Prostate gland (tissue), 2 donors: ENCODE data around the gene MECR. TPM values are rescaled to one million over a fixed set of nuclear protein-coding genes. Genes with fewer than 3 reads are reported as not detected.

Experiments
- DNase-seq: peaks from one replicate; pipeline ENCODE4 v3.0.0-alpha.2; 2019; ENCODE audit warnings: low spot score
- H3K27ac ChIP-seq, 2 donors: fragments of 200-600 bp; sonication (generic); 2 replicates each; pipeline ENCODE4 v1.5.1; 2017 to 2019
- H3K27me3 ChIP-seq: fragments of 200-600 bp; sonication (generic); replicated peaks from 2 replicates; pipeline ENCODE4 v1.5.1; 2019; ENCODE audit not compliant: insufficient read depth
- H3K36me3 ChIP-seq, 2 donors: fragments of 200-600 bp; sonication (generic); 1 replicate in 1 of 2; 2 replicates in 1 of 2; pipeline versions ENCODE4 v1.5.1 to v1.8.1; 2017 to 2019
- H3K4me1 ChIP-seq: fragments of 200-600 bp; sonication (generic); replicated peaks from 2 replicates; pipeline ENCODE4 v1.5.1; 2019
- H3K4me3 ChIP-seq, 2 donors: fragments of 200-600 bp; sonication (generic); 2 replicates each; pipeline ENCODE4 v1.5.1; 2017 to 2019
- H3K9me3 ChIP-seq: fragments of 200-600 bp; sonication (generic); 2 replicates; pipeline ENCODE4 v1.5.1; 2017
- POLR2A ChIP-seq: fragments of 450-650 bp; IDR thresholded peaks from one replicate; pipeline ENCODE4 v1.6.1; 2016; ENCODE audit warnings: antibody characterized with exemption, mild to moderate bottlenecking
- POLR2AphosphoS5 ChIP-seq: sonication (generic); formaldehyde crosslinking; IDR thresholded peaks from one replicate; pipeline ENCODE4 v1.6.1; 2017; ENCODE audit warnings: antibody characterized with exemption
- WGBS: methylation state at CpG from one replicate; pipeline ENCODE4 v1.1.5; 2018; 5-methylcytosine and 5-hydroxymethylcytosine counted together
- intact Hi-C: fragments of 100-400 bp; cut with DNase I; formaldehyde crosslinking; loops from one replicate; pipeline ENCODE4 v1.14.2; 2022
- total RNA-seq, 2 donors: library from RNA; depleted of rRNA; stranded (reverse); fragments of >200 nt; gene quantifications; one replicate each; pipeline ENCODE4 v1.1.0, GENCODE V29; 2016
- TF ChIP-seq, protein P1 (sequence below), 4 experiments: fragments of 200-600 bp in 2 of 4; fragments of 450-650 bp in 2 of 4; sonication (generic) in 2 of 4; IDR thresholded peaks; 1 replicate in 3 of 4; 2 replicates in 1 of 4; pipeline ENCODE4 v1.5.1; 2016 to 2019; ENCODE audit warnings: antibody characterized with exemption in 4 of 4, mild to moderate bottlenecking in 2 of 4, moderate library complexity in 2 of 4

MECR gene
- total RNA-seq, 2 donors from 2014 or later = 17.7 to 49.3 TPM

DNA sequence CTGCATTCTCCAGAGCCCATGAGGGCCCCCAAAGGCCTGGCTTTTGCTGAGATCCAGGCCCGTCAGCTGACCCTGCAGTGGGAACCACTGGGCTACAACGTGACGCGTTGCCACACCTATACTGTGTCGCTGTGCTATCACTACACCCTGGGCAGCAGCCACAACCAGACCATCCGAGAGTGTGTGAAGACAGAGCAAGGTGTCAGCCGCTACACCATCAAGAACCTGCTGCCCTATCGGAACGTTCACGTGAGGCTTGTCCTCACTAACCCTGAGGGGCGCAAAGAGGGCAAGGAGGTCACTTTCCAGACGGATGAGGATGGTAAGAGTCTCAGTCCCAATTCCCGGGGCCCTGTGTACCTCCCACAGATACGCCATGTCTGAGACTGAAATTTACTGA, 44.7 kb upstream of the MECR start:
- Histone ChIP-seq H3K27ac (no peak overlapping the region), H3K4me3 (no peak overlapping the region), H3K9me3 (no peaks in the 10 kb centered on the region), H3K36me3 (peaks cover 0 to 4% of the 10 kb centered on the region in 2 donors), H3K4me1 (peaks cover 5% of the 10 kb centered on the region), H3K27me3 (no peaks in the 10 kb centered on the region)
- intact Hi-C loops = no loop called here
- no peak for DNase-seq
- WGBS = 97% methylated on average over 14 of the region's 14 CpGs
- TF ChIP-seq, protein P1, sequence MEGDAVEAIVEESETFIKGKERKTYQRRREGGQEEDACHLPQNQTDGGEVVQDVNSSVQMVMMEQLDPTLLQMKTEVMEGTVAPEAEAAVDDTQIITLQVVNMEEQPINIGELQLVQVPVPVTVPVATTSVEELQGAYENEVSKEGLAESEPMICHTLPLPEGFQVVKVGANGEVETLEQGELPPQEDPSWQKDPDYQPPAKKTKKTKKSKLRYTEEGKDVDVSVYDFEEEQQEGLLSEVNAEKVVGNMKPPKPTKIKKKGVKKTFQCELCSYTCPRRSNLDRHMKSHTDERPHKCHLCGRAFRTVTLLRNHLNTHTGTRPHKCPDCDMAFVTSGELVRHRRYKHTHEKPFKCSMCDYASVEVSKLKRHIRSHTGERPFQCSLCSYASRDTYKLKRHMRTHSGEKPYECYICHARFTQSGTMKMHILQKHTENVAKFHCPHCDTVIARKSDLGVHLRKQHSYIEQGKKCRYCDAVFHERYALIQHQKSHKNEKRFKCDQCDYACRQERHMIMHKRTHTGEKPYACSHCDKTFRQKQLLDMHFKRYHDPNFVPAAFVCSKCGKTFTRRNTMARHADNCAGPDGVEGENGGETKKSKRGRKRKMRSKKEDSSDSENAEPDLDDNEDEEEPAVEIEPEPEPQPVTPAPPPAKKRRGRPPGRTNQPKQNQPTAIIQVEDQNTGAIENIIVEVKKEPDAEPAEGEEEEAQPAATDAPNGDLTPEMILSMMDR (IDR thresholded peaks at IDR 0.05) = no peak
- TF ChIP-seq POLR2AphosphoS5 = no peak
- no peak for TF ChIP-seq POLR2A

DNA sequence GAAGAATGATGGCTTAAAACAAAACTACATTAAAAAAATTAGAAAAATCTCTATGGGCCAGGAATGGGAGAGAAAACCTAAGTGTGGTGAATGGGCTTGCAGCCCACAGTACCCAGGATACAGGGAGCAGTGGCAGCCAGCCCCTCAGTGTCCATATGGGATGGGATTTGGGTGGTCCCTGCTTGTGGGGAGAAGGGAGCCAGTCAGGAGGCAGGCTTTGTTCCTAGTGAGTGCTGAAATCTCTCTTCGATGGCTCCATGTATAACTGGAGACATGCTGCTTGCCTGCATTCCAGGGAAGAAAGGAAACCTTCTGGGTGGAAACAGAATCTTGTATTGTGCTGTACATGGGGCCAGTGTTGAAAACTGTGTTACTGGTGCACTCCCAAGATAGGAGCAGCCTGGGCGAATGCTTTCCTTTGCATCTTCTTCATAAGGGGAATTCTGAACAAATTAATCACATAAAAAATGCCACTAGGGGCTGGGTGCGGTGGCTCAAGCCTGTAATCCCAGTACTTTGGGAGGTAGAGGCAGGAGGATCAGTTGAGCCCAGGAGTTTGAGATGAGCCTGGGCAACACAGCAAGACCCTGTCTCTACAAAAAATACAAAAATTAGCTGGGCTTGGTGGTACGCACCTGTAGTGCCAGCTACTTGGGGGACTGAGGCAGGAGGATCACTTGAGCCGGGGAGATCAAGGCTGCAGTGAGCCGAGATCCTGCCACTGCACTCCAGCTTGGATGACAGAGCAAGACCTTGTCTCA, 41.6 kb upstream of the MECR start:
- H3K4me1 ChIP-seq = peaks cover 5% of the 10 kb centered on the region
- no peaks in the 10 kb centered on the region for H3K36me3 ChIP-seq
- H3K4me3 ChIP-seq = no peak overlapping the region
- H3K9me3 ChIP-seq = no peaks in the 10 kb centered on the region
- H3K27me3 ChIP-seq = no peaks in the 10 kb centered on the region
- H3K27ac ChIP-seq = no peak overlapping the region
- DNase-seq = no peak
- TF ChIP-seq, protein P1 (IDR thresholded peaks at IDR 0.05) = no peak
- TF ChIP-seq POLR2AphosphoS5 = no peak
- TF ChIP-seq POLR2A = no peak
- WGBS = 83% methylated on average over 6 of the region's 6 CpGs
- intact Hi-C loops = no loop called here

DNA sequence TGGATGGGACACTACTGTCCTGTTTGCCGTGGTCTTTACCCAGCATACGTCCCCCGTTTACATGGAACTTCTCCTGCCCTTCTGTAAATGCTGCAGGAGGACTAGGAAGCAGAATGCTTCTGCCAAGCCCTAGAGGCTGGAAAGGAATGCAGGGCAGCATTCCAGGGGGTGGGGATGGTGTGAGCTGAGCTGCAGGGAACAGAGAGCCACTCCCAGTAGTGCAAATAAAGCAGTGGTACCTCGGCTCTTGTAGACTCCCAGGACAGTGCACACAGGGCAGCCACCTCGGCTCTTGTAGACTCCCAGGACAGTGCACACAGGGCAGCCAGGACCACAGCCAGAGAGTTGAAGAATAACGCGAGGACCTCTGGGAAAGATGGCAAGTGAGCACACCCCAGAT, 41.0 kb upstream of the MECR start:
- no peaks in the 10 kb centered on the region for H3K9me3 ChIP-seq
- no peaks in the 10 kb centered on the region for H3K36me3 ChIP-seq
- intact Hi-C loops = no loop called here
- whole genome bisulfite sequencing = 6% methylated on average over 7 of the region's 7 CpGs
- H3K4me1 ChIP-seq = peaks cover 5% of the 10 kb centered on the region
- no peaks in the 10 kb centered on the region for H3K27me3 ChIP-seq
- peak; percentile 81 for DNase-seq
- no peak overlapping the region for H3K4me3 ChIP-seq
- H3K27ac ChIP-seq = no peak overlapping the region
- TF ChIP-seq, protein P1 (IDR thresholded peaks at IDR 0.05) = peak in 1 of 4 experiments; percentile 21
- peak; percentile 76 for TF ChIP-seq POLR2AphosphoS5
- TF ChIP-seq POLR2A = no peak

DNA sequence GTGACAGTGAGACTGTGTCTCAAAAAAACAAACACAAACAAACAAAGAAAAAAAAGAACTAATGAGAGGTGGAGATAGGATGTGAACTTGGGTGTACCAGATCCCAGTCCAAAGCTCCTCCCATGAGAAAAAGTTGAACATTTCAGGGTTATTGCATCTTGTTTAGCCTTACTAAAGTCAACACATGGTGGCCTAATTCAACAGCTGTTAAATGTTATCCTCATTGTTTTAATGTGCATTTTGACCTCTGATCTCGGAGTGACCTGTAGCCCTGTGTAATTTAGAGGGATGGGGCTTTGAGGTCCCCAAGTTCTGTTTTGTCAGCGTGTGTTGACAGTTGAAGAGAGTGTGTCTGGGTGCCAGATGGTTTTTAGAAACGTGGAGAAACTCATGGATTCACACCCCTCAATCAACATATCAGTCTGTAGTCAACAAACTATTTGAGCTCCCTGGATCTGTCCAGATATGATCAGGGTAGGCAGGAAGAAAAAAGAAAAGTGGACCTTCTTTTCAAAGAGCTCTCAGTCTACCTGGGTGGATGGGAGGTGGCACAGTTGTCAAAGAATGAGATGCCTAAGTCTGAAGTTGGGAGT, 40.3 kb upstream of the MECR start:
- no peaks in the 10 kb centered on the region for H3K36me3 ChIP-seq
- DNase-seq = no peak

More for the DNA sequence above, 40.3 kb upstream of the MECR start:
- Histone ChIP-seq H3K27ac (no peak overlapping the region), H3K27me3 (no peaks in the 10 kb centered on the region), H3K9me3 (no peaks in the 10 kb centered on the region), H3K4me1 (peaks cover 5% of the 10 kb centered on the region), H3K4me3 (no peak overlapping the region)
- 58% methylated on average over 3 of the region's 3 CpGs for WGBS
- intact Hi-C loops = no loop called here
- no peak for TF ChIP-seq POLR2AphosphoS5
- TF ChIP-seq, protein P1 (IDR thresholded peaks at IDR 0.05) = no peak
- TF ChIP-seq POLR2A = no peak
